Measurements from ENCODE around the gene RAPGEF4. TPM values are rescaled to one million over a fixed set of nuclear protein-coding genes. Genes with fewer than 3 reads are reported as not detected.

Gene RAPGEF4
- total RNA-seq, 1 experiment from 2014 or later: 1.4 TPM

- H3K79me2 ChIP-seq (ENCODE audit: insufficient read depth, low read length): no peaks in the 10 kb centered on the region
- Mint-ChIP-seq H3K36me3 (ENCODE audit: insufficient read depth in 1 of 3, low read depth in 3 of 3) (no peaks in the 10 kb centered on the region), H3K4me3 (no peak overlapping the region), H3K9me3 (no peaks in the 10 kb centered on the region), H3K27ac (no peak overlapping the region), H3K27me3 (ENCODE audit: low read depth) (peaks cover 1% of the 10 kb centered on the region; the same call in 1 of the 2 replicates), H3K4me1 (peaks cover 5 to 21% of the 10 kb centered on the region in 2 experiments; a peak in 3 of 4 replicates)
- no peak overlapping the region for H2BK15ac ChIP-seq (ENCODE audit: low read depth, low read length)
- H4K91ac ChIP-seq (ENCODE audit: insufficient read length, low read depth, low read length): no peak overlapping the region
- H4K20me1 ChIP-seq (ENCODE audit: control insufficient read depth, insufficient read depth, insufficient read length): no peaks in the 10 kb centered on the region
- H3K4me1 ChIP-seq (ENCODE audit: insufficient read depth, low read length): no peaks in the 10 kb centered on the region
- no peaks in the 10 kb centered on the region for H3K9me3 ChIP-seq (ENCODE audit: control insufficient read depth, low read depth, low read length)
- no peak overlapping the region for H4K5ac ChIP-seq (ENCODE audit: insufficient read length, low read depth, low read length)
- no peaks in the 10 kb centered on the region for H3K23me2 ChIP-seq (ENCODE audit: insufficient read length, low read depth, low read length, poor library complexity, severe bottlenecking)
- H2BK5ac ChIP-seq (ENCODE audit: insufficient read length, low read length): no peak overlapping the region
- no peaks in the 10 kb centered on the region for H3K79me1 ChIP-seq (ENCODE audit: insufficient read depth, low read depth, low read length, poor library complexity, severe bottlenecking)
- no peak overlapping the region for H2BK12ac ChIP-seq (ENCODE audit: insufficient read length, low read depth, low read length)
- no peak overlapping the region for H3K27ac ChIP-seq (ENCODE audit: insufficient read length, low read depth, low read length)
- H2BK20ac ChIP-seq (ENCODE audit: low read depth, low read length, poor library complexity, severe bottlenecking): no peak overlapping the region
- H3K4me2 ChIP-seq (ENCODE audit: insufficient read depth, insufficient read length, low read length): no peak overlapping the region
- TF ChIP-seq, protein P1, sequence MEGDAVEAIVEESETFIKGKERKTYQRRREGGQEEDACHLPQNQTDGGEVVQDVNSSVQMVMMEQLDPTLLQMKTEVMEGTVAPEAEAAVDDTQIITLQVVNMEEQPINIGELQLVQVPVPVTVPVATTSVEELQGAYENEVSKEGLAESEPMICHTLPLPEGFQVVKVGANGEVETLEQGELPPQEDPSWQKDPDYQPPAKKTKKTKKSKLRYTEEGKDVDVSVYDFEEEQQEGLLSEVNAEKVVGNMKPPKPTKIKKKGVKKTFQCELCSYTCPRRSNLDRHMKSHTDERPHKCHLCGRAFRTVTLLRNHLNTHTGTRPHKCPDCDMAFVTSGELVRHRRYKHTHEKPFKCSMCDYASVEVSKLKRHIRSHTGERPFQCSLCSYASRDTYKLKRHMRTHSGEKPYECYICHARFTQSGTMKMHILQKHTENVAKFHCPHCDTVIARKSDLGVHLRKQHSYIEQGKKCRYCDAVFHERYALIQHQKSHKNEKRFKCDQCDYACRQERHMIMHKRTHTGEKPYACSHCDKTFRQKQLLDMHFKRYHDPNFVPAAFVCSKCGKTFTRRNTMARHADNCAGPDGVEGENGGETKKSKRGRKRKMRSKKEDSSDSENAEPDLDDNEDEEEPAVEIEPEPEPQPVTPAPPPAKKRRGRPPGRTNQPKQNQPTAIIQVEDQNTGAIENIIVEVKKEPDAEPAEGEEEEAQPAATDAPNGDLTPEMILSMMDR (conservative IDR thresholded peaks at IDR 0.05): no peak
- DNase-seq: no peak
- H3K4ac ChIP-seq (ENCODE audit: low read depth, low read length): no peak overlapping the region
- H3T11ph ChIP-seq (ENCODE audit: low read length): no peak overlapping the region
- H3K9ac ChIP-seq (ENCODE audit: extremely low read depth, insufficient read length, low read length): no peak overlapping the region
- H2BK120ac ChIP-seq (ENCODE audit: low read depth, low read length, poor library complexity, severe bottlenecking): no peak overlapping the region
- H3K56ac ChIP-seq (ENCODE audit: insufficient read length, low read depth, low read length): no peak overlapping the region
- no peak overlapping the region for H3K23ac ChIP-seq (ENCODE audit: insufficient read length, low read depth, low read length)
- no peak overlapping the region for H2AK5ac ChIP-seq (ENCODE audit: insufficient read length, low read length)
- H2AFZ ChIP-seq (ENCODE audit: low read length): no peak overlapping the region
- WGBS (ENCODE audit: extremely low coverage, insufficient read length, low lambda C conversion rate): no CpG with 5 or more reads among the region's 5 CpGs
- H3K27me3 ChIP-seq (ENCODE audit: insufficient read depth, low read length): no peaks in the 10 kb centered on the region
- no peak overlapping the region for H3K18ac ChIP-seq (ENCODE audit: insufficient read length, low read depth, low read length)
- H4K8ac ChIP-seq (replicated peaks; ENCODE audit: insufficient read length, low read depth, low read length): no peak overlapping the region
- H3K14ac ChIP-seq (ENCODE audit: insufficient read depth, low read length): no peak overlapping the region
Observed at GRCh38 chr2:172976816-172977215, 241.2 kb downstream of the RAPGEF4 start.
